GM12801 (cell line): ENCODE measurements around the gene DNAL1.

Experiments used
- CTCF ChIP-seq: IDR thresholded peaks from one replicate; pipeline ENCODE4 v1.5.1; 2011; ENCODE audit warnings: control low read depth; ENCODE audit not compliant: insufficient read length; ENCODE audit errors: extremely low read depth

DNAL1 gene

GRCh38 chr14:73686901-73687300, 42.1 kb downstream of the DNAL1 start:
- TF ChIP-seq CTCF: no peak

DNA sequence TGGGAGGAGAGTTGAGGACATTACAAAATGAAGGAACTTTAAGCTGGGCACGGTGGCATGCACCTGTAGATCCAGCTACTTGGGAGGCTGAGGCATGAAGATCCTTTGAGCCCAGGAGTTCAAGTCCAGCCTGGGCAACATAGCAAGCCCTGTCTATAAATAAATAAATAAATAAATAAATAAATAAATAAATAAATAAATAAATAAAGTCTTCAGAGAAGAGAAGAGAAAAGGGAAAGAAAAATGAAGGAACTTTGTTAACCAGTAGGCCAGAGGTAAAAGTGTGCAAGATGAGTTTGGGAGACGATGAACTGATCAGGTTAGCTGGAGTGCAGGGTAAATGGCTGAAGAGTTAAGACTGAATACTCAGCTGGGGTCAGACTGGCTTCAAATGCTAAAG, 49.3 kb downstream of the DNAL1 start:
- no peak for TF ChIP-seq CTCF

DNA sequence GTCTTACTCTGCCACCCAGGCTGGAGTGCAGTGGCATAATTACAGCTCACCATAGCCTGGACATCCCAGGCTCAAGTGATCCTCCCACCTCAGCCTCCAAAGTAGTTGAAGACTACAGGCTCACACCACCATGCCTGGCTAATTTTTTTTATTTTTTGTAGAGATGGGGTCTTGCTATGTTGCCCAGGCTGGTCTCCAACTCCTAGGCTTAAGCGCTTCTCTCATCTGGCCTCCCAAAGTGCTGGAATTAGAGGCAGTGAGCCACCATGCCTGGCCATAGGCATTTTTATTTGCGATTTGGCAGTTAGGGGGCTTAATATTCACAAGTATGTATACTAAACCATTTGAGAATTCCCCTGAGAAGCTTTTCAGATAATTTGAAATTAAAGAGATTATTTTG, 50.3 kb downstream of the DNAL1 start:
- no peak for TF ChIP-seq CTCF

GRCh38 chr14:73695997-73696396, 51.2 kb downstream of the DNAL1 start:
- no peak for TF ChIP-seq CTCF

- no peak for TF ChIP-seq CTCF
Measured at GRCh38 chr14:73696466-73697400, 51.9 kb downstream of the DNAL1 start.

DNA sequence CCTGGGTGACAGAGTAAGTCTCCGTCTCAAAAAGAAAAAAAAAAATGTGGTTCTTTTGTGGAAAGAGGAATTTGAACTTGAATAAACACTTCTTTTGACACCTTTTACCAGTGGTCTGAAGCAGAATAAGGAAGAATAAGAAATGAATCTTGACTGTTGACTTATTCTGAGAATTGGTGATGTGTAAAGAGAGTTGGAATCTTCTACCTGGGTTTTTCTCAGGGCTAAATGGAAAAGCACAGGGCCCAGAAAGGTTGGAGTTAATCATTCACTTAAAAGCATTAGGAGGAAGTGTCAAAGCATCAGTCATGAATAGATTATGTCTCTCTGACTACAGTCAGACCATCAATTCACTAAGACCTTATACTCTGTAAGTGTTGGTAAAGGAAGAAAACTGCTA, 55.5 kb downstream of the DNAL1 start:
- no peak for TF ChIP-seq CTCF

GRCh38 chr14:73709904-73710469, 65.2 kb downstream of the DNAL1 start:
- TF ChIP-seq CTCF: no peak
